NCI-H128 (cell line): ENCODE data around the gene CDCP1.
A peak's percentile ranks its signal among the peaks of the same experiment; 100 is the strongest.
"Not testable (repeated sequence)": the region's sequence is repeated elsewhere in the genome, so short reads cannot be mapped to it uniquely, and the experiment has no call there.

Experiments
- DNase-seq: peaks from one replicate; lab custom pipeline; 2025; ENCODE audit not compliant: unreplicated experiment; lab: John Stamatoyannopoulos, UW

CDCP1 gene

DNA sequence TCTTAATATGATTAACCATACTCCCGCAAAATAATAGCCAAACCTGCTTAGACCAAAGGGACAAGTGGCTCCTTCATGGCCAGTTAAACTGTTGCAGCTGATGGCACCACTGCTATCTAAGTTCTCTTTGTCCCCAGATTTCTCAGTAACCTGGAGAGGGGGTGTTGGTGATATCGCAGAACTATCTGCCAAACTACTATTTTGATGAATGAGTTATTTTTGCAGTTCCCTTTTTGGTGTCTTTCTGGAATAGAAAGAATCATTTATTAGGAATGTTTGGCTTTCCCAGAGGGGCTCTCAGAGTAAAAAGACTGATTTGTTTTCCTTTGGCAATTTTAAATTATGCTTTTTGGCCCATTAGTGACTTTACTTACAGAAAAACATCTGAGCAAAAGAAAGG, 87.0 kb downstream of the CDCP1 start:
- no peak for DNase-seq

GRCh38 chr3:45057557-45057956, 88.6 kb downstream of the CDCP1 start:
- no peak for DNase-seq

DNA sequence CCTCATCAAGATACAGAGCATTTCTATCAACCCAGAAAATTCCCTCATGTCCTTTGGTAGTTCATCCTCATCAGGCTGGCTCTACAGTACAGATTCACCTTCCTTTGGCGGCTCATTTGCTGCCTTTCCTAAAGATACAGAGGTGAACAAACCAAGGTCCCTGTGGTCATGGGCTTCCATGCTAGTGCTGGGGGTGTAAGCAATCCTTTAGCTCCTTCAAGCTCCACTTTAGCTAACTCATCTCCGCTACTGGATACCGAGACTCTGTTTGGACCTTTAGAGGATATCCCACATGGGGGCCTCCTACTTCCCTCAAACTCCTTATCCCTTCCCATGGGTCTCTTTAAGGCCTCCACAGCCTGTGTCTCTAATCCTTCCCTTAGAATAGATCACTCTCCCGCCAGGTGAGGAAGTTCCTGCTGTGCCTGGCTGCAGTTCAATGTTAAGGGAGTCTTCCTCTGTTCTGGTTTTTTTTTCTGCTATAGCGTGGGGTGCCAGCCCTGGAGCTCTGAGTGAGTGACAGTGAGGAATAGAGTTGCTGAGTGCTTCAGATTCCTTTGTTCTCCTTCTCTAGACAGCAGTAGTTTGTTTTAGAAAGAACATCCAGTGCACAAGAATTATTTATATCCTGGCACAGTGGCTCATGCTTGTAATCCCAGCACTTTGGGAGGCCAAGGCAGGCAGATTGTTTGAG, 89.4 kb downstream of the CDCP1 start:
- no peak for DNase-seq

DNA sequence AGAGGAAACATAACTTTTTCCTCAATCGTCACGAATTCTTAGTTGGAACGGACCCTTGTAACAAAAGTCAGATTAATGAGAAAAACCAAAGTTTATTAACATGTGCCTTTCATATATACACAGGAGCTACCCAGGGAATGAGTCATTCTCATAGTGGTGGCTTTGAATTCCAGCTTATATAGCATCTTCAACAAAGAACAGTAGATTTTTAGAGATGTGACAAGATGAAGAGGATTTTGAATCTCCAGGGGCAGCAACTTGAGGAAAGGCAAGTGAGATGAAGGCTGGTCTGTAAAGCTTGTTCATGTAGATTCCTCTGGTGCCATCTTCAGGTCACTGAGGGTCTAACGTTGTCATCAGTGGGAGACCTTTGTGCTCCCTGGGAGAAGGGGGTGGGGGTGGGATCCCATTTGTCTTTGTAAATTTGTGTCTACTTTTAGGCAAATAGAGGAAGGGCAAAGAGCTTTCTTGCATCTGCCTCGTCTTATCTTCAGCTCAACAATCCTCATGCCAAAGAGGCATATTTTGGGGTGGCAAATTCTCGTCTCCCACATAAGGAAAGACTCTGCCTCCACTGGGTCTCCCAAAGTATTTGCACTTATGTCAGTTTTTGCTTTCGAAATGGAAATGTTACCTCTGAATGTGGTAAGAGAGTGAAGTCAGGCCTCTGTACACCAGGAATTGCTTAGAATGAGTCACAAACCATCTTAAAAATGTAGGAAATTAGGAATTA, 90.6 kb downstream of the CDCP1 start:
- DNase-seq: no peak

GRCh38 chr3:45055032-45055410, 91.2 kb downstream of the CDCP1 start:
- DNase-seq: no peak

DNA sequence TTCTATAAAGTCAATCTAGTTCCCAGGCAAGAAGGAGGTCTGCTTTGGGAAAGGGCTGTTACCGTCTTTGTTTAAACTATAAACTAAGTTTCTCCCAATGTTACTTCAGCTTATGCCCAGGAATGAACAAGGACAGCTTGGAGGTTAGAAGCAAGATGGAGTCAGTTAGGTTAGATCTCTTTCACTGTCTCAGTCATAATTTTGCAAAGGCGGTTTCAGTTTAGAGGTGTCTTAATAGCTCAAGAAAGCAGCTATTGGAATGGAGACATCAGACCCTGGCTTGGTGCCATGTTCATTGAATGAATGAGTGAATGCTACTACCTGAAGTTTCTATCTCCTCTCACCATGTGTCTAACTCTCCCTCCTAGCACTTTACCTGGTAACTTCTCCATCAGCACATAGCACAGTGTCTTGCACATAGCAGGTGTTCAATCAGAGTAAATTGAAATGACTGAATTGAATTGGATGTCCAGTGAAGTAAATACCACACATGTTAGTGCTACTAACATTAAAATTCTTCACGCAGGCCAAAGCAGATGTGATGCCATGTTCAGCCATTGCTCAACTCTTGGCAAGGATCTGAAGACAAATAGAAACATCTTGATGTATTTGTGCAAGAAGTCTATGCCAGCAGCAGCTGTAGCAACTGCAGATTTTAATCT, 91.9 kb downstream of the CDCP1 start:
- DNase-seq: no peak

- DNase-seq: not testable (repeated sequence)
These were observed 92.4 kb downstream of the CDCP1 start for GRCh38 chr3:45053805-45054195.

GRCh38 chr3:45051685-45052084, 94.5 kb downstream of the CDCP1 start:
- no peak for DNase-seq

- no peak for DNase-seq
These were observed 96.4 kb downstream of the CDCP1 start for GRCh38 chr3:45049807-45050206.

GRCh38 chr3:45048244-45048643, 97.9 kb downstream of the CDCP1 start:
- DNase-seq: no peak

DNA sequence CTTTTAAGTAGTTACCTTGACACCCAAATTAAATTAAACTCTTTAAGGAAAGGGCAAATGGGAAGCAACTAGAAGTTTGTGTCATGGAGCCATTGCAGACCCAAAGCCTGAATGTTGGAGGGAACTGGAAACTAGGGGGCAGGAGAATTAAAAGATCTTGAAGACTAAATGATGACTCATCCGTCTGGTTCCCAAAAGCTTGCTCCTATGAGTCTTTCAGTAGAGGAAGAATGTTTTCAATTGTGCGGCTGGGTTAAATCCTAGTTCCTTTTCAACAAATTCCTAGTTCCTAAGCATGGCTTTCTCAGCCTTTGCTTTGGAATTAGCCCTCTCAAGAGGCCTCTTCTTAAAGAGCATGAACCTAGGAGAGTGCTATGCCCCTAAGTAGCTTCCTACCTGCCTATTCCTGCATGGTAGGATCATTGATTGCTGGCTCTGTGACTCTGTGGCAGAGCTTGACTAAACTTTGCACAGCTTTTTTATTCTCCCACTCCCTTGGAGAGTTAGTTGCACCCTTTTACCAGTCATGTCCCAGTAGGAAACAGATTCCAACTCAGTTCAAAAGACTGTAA, 102.4 kb downstream of the CDCP1 start:
- DNase-seq: no peak

DNA sequence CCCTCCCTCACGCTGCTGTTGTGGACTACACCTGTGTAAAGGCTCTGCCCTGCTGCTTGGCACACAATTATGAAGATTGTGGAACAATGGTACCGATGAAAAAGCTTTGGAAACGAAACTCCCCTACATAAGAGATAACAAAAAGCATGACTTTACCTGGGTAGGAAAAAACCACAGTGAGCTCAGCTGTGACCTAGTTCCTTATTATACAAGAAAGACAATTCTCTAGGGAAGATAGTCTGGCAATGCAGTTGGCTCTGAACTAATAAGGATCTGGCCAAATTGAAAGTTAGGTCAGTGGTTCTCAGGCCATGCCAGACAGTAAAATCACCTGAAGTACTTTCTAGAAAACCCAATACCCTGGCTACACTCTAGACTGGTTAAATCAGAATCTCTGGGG, 104.0 kb downstream of the CDCP1 start:
- DNase-seq: no peak

- no peak for DNase-seq
These were observed 104.5 kb downstream of the CDCP1 start for GRCh38 chr3:45041666-45042065.

- peak; percentile 62 for DNase-seq
These were observed 108.3 kb downstream of the CDCP1 start for GRCh38 chr3:45037720-45038455.

- DNase-seq: no peak
These were observed 110.5 kb downstream of the CDCP1 start for GRCh38 chr3:45035441-45036301.

DNA sequence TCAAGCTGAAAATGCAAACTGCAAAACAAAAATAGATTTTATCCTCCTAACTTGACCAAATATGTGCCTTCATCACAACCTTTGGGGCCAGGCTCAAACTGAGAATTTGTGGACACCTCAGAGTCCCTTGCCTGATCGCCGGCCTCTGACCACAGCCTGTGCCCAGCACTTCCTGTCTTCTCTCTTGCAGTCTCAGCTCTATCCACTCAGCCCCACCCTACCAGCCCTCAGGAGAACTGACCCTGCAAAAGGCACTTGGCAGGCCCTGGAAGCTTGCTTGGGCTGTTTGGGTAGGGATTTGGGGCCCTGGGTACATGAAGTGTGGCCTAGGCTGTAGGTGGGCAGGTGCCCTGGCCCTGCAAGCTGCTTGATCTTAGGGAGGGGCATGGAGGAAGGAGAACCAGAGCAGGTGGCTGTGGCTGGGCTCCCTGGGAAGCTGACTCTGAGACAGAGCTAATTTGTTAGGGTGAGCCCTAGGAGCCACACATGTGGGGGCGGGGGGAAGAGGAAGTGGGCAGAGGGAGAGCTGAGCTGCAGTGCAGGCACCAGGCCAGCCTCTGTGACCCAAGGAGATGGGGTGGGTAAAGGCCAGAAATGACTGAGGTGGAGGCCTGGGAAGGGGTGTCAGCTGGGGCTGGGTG, 111.4 kb downstream of the CDCP1 start:
- no peak for DNase-seq

GRCh38 chr3:45033791-45034190, 112.4 kb downstream of the CDCP1 start:
- no peak for DNase-seq
